HG03159 (cell line): ENCODE data around the gene WDR64.

ENCODE experiments used
- ATAC-seq: cut with Tn5 transposase; IDR thresholded peaks from one replicate; pipeline ENCODE4 v1.9.1; 2021; ENCODE audit warnings: mild to moderate bottlenecking, moderate library complexity; ENCODE audit not compliant: unreplicated experiment

Gene WDR64

DNA sequence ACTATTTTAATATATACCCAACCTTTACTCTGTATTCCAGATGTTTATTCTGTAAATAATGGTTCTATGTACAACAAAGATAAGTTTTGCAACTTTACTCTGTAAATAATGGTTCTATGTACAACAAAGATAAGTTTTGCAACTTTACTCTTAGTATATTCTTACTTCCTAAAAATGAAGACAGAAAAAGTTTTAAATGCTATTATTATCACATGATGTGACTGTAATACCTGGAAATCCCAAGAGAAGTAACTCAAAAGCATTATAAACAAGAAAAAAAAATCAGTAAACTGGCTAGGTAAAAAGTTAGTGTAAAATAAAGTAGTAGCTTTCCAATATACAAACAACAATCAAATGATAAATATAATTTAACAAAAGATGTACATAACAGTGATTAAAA is 177.4 kb downstream of the WDR64 start:
- ATAC-seq: no peak

DNA sequence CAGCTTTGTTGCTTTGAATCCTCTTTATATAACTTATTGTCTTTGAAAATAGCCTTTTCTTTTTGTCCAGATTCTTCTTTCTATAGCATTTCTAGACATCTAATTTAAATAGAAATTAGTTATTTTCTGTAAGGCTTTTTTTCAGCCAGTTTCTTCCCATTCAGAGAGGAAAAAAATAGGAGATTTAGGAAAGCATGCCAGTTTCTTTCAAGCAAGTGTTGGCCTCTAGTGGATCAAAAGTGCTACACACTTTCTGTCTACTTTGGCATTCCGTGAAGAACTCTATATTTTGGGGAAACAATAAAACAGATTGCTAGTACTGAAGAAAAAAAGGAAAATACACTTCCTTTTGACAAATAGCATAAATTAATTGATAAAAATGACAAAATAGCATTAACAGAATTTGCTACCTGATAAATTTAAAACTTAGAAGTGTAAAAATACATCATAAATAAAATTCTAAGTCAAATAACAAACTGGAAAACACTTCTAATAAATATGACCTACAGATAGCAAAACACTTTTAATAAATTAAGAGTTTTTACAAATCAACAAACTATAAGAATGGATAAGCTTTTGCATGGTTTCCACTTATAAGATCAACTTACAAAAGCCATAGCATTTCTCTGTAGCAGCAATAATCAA is 182.8 kb downstream of the WDR64 start:
- no peak for ATAC-seq

DNA sequence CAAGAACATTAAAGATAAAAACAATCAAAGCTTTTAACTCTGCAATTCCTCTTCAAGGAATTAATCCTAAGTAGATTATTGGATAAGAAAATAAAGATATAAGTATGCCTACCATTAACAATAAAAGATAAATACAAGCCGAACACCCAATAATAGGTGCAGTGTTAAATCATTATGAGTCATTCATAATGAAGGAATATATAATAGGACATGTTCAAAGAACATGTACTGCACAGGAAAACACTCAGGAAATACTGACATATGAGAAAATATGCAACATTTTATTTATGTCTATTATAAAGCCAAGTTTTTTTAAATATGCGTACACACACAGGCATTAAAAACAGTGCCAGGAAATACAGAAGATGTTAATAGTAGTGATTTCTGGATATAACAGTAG is 184.9 kb downstream of the WDR64 start:
- no peak for ATAC-seq

DNA sequence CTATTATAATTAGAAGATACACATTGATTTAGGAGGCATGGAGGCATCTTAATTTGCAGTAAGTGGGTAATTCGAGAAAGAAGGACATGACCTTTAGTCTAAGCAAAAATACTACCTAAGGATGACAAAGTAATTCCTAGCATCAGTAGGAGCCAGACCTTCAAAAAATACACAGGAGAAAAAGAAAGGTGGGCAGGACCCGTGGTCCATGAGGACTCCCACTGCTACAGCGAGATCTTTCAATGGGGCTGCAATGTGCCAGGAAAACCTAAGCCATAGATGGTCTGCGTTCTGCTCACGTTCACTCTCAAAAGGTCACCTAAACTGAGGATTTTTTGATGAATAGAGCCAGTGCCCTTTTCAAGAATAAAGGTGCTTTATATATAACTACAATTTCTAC is 185.3 kb downstream of the WDR64 start:
- ATAC-seq: no peak

DNA sequence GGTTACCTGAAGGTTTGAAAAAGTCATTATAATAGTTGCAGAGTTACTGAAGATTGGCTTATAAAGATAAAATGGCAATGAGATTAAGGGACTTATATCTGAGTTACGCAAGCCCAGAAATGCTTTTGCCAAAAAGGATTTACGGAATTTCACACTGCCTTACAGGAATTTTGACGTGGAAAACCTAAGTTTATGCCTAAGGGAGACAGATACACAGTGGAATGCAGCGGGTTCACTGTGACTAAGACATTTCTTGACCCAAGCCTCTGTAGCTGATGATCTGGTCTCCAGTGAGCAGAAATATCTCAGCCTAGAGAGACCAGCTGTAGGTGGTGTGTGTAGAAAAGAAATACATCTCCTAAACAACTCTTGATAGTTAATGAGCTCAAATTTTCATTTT is 185.8 kb downstream of the WDR64 start:
- ATAC-seq: no peak

DNA sequence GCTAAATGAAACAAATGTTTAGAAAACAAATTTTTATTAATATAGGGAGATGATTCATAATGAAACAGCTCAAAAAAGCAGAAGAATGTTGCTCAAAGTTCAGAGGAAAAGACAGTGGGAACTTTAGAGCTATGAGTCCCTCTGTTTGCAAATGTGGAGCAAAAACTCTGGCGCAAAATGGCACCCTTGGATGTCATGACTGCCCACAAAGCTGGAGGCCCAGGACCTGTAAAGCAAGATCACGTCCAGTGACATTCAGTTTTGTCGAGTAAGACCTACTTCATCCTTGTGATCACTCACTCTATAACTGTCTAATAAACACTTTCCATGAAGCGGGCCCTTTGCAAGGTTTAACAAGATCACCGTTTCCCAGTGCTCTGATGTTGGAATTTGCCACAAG is 186.8 kb downstream of the WDR64 start:
- peak; percentile 51 for ATAC-seq

DNA sequence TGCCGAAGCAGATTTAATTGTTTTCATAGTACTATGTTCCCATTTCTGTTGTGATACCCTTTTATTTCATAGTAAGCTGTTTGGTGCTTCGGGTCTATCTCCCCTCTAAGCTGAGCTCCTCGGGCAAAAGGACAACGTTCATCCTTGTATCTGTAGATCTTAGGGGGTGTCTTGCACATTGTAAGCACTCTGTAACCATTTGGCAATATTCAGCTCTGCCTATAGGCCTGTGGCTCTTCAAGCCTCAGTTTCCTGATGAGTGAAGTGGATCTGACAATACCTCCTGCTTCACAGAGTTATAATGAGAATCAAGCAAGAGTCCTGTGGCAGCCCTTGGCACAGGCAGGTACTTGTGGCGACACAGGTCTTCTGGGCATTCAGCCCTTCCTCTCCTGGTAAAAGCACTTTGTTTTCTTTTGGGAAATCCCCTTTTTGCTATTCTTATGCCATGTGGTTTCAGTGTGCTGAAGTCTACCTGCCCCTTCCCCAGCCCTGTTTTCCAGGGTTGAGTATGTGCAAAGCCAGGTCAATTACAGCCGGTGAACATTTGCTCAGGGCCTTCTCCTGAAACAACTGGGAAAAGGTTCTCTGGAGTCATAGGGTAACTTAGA is 187.4 kb downstream of the WDR64 start:
- peak; percentile 33 for ATAC-seq

DNA sequence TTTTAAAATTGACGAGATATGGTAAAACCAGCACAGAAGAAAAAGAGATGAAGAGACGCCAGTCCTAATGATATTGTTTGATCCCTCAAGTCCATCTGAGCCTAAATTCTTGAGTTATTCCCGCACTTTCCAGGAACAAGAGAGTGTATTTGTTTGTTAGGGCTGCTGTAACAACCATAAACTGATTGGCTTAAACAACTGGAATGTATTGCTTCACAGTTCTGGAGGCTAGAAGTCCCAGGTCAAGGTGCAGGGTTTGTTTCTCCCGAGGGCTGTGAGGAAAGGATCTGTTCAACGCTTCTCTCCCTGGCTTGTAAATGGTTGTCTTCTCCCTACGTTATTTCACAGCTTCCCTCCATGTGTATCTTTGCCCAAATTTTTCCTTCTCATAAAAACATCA is 188.1 kb downstream of the WDR64 start:
- no peak for ATAC-seq

DNA sequence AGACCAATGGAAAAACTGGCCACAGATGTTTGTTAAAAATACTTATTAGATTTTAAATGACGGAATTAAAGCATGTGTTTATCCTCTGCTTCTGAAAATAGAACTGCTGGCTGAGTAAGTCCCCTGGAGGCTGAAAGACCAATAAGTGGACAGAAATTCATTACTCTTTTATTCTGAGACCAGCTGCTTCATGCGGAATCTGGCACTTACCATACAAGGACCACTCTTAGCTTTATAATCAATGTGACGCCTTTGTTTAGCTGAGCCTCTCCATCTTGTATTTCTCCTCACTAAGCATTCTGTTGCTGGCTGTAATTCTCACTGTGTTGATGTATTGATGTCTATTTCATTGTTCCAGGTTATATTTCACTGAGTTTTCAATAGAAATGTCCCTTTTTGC is 189.6 kb downstream of the WDR64 start:
- ATAC-seq: no peak

DNA sequence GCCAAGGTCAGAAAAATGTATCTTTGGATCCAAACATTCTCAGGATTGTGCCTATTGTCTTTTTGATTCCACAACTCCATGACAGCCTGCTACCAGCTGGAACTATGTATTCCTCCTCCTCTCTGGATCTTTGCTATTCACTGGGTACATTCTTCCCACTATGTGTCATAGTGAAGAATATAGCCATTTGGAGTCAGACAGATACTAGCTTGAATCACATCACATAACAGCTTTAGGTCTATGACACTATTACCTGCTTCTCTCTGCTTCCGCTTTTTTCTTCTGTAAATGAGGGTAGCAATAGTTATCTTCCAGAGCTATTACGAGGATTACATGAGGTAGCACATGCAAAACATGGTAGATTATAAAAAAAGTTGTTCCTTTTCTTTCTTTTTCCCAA is 190.5 kb downstream of the WDR64 start:
- no peak for ATAC-seq

DNA sequence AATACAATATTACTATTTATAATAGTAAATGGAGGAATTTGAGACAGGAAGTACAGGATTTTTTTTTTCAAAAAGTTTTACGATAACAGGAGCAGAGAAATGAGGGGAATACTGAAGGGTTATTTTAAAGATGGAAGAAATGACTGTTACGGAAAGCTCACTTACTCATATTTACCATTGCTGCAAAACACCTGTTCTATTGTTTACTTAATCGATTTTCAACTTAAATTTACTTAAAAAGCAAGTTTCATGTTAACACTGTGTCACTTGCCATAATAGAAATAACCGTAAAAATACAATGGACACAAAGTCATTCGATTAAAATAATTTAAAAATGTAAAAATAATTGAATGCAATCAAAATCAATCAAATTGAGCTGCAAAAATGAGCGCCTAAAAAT is 192.5 kb downstream of the WDR64 start:
- ATAC-seq: no peak

DNA sequence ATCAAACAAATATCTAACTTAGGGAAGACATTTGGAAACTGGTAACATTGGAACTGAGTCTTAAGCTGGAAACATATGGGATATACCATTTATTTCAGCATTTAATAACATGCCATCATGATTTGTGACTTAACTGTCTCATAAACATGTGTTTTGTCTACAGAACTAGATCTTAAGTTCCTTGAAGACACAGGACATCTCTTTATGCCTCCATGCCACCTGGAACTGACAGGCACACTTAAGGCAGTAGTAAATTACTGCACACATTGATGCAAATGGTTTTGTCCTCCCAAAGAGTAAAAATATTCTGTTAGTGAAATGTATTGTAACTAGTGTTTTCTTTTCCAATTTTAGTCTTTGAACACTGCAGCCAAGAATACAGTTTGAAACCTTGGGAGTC is 194.3 kb downstream of the WDR64 start:
- ATAC-seq: no peak

DNA sequence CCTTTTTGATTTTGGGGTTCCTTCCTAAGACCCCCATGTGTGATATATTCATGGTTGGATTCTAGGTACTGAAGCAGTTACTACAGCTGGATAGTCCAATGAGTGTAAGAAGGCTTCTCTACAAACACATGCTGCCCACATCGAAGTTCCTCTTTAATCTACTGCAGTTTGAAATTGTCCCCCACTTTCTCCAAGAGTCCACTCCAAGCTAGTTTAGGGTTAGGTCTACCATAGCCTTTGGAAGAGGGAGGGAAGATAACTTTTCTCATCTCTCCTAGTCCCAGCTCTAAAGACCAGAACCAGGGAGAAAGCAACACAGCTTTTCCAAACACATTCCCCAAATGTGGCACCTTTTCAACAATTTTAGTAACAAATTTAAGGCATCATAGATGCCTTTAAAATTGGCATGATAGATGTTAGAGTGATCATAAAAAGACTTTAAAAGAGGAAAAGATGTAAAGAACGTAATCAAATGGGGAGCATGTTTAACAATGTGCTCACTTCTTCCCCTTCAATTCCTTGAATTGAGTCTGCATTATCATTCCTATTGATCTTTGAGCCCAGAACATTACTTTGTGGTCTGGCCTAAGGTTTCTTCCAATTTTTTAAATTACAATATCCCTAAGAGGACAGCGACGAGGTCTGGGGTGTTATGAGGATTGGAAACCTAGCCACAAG is 194.9 kb downstream of the WDR64 start:
- no peak for ATAC-seq

DNA sequence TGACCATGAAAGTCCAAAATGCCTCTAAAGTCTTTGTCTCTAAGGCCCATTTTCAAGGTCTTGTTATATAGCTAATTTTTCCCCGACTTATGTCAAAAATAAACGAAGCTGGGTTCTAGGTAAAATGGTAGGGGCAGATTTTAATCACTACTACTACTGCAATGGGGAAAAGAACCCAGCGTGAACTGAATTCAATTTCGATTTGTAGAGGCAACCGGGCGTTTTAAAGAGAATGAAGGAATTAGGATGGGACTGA is 195.4 kb downstream of the WDR64 start:
- ATAC-seq: no peak

DNA sequence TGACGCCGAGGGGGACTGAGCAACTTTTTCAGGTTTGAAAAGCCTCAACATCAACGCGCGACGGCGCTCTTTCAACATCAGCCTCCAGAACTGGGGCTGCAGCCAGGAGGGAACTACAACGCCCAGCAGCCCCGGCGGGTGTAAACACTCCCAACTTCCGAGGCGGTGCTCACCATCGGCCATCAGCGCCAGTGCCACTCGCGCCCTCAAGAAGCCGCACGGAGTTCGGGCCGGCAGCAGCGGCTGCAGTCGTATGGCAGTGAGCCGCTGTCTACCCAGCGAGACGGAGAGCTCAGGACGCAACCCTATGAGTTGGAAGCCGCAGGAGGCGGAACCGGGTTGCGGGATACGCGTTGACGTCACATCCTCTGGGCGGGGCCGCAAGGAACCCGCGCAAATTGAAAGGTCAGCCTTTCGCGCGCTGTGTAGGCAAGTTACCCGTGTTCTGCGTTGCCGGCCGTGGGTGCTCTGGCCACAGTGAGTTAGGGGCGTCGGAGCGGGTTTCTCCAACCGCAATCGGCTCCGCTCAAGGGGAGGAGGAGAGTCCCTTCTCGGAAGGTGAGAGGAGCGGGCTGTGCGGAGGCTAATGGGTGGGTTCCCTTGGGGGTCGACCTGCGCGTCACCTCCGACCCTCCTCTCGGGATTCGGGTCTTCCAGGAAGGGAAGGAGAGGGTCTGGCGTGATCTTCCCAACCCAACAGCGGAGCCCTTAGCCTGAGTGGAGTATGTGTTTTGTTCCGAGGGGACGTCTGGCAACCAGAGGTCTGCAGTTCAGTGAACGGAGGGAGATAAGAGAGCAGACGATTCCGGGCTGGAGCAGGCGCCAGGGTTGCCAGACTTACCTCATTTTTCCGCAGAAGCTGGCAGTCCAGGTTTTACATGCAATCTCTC is 196.0 kb downstream of the WDR64 start, which contains the start of gene EXO1:
Gene EXO1, plus strand, starts transcription at position 409 of the 890 bp plus-strand sequence. CDS start 2,222 bp downstream, outside the sequence.
- ATAC-seq: peak; percentile 98

DNA sequence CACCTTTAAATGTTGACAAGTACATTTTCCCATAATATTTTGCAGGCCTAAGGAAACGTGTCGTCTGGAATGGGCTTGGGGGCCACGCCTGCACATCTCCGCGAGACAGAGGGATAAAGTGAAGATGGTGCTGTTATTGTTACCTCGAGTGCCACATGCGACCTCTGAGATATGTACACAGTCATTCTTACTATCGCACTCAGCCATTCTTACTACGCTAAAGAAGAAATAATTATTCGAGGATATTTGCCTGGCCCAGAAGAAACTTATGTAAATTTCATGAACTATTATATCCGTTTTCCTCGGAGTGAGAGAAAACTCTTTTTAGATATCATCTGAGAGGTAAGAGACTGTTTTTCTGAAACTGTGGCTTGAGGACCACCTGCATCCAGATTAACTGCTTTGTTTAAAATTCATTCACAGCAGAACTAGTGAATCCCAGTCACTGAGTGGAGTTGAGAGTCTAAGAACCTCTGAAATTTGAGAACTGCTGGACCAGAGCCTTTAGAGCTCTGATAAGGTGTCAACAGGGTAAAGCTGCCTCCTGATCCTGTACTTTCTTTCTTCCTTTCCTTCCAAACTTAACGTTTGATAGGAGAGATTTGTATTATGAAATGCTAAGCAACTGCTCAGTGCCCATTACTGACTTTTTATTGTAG is 196.7 kb downstream of the WDR64 start:
- ATAC-seq: peak; percentile 8

DNA sequence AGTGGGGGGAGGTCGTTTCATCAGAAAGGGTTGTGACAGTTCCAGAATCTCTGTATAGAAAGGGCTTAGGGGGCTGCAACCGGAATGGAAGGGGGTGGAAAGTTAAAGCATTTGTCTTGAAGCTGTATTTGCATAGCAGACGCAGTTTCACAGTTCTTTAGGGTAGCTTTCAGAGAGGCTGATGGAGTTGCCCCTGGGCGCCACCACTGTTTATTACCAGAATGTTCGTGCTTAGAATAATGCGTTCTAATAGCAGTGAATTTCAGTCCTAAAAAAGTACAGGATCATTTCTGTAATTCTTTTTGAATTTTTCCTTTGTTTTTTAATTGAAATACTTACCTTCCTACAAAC is 197.2 kb downstream of the WDR64 start:
- no peak for ATAC-seq
